Panc1 (cell line): ENCODE data around the gene GOLGA6L7. TPM values are rescaled to one million over a fixed set of nuclear protein-coding genes. Genes with fewer than 3 reads are reported as not detected.

Experiments used
- ATAC-seq: fragments of 200-7000 bp; cut with Tn5 transposase; 2 replicates; pipeline ENCODE4 v1.9.1; 2020; ENCODE audit warnings: mild to moderate bottlenecking, moderate library complexity
- BruUV-seq: library from RNA; stranded (reverse); fragments of 400-500 nt; replicated peaks from 2 replicates; lab custom pipeline; 2021; lab: Mats Ljungman, UMichigan
- CTCF ChIA-PET: fragments of 300-600 bp; sonication (Branson Sonifier 250); formaldehyde crosslinking; loops from one replicate; lab custom pipeline; 2022; ENCODE audit warnings: antibody characterized with exemption; lab: Charles Lee
- POLR2A ChIA-PET: fragments of 300-600 bp; sonication (Branson Sonifier 250); formaldehyde crosslinking; loops from one replicate; lab custom pipeline; 2022; ENCODE audit warnings: antibody characterized with exemption; lab: Charles Lee
- DNase-seq: peaks from one replicate; pipeline ENCODE4 v3.0.0-alpha.2; 2010; ENCODE audit warnings: low read depth, low spot score
- H3K27ac ChIP-seq: 2 replicates; pipeline ENCODE4 v1.5.1; 2011; ENCODE audit warnings: mild to moderate bottlenecking, low read length, inconsistent platforms
- H3K27me3 ChIP-seq: fragments of 200-500 bp; sonication (Bioruptor generic); 2 replicates; pipeline ENCODE4 v1.6.0; 2014; ENCODE audit warnings: low read length, inconsistent platforms; ENCODE audit not compliant: control insufficient read depth, insufficient read depth
- H3K36me3 ChIP-seq: fragments of 200-500 bp; sonication (Bioruptor generic); 2 replicates; pipeline ENCODE4 v1.5.1; 2014; ENCODE audit warnings: inconsistent platforms, mild to moderate bottlenecking, low read length, moderate library complexity; ENCODE audit not compliant: control insufficient read depth, insufficient read depth
- H3K4me1 ChIP-seq: 2 replicates; pipeline ENCODE4 v1.5.1; 2011; ENCODE audit warnings: inconsistent platforms, mild to moderate bottlenecking, low read length, moderate library complexity; ENCODE audit not compliant: control insufficient read depth, insufficient read depth
- H3K4me3 ChIP-seq, 2 experiments: 2 replicates each; pipeline ENCODE4 v1.5.1; 2011 to 2012; ENCODE audit warnings: low read depth in 2 of 2, low read length in 2 of 2, mild to moderate bottlenecking in 2 of 2, inconsistent platforms in 1 of 2, moderate library complexity in 1 of 2
- H3K9me3 ChIP-seq: fragments of 200-500 bp; sonication (Bioruptor generic); 2 replicates; pipeline ENCODE4 v1.5.1; 2014; ENCODE audit warnings: low read depth, mild to moderate bottlenecking, inconsistent platforms, low read length, moderate library complexity; ENCODE audit not compliant: control insufficient read depth, insufficient read depth
- CTCF ChIP-seq: fragments of 450-650 bp; IDR thresholded peaks from 2 replicates; pipeline ENCODE4 v1.5.1; 2017; ENCODE audit warnings: mild to moderate bottlenecking
- POLR2AphosphoS5 ChIP-seq: IDR thresholded peaks from 2 replicates; pipeline ENCODE4 v1.6.1; 2012; ENCODE audit warnings: mild to moderate bottlenecking, low read depth, low read length, moderate library complexity
- REST ChIP-seq, 2 experiments: IDR thresholded peaks; 2 replicates each; pipeline ENCODE4 v1.6.1; 2011 to 2012; ENCODE audit warnings: low read depth in 2 of 2, control low read depth in 1 of 2, low read length in 1 of 2, mild to moderate bottlenecking in 1 of 2, moderate library complexity in 1 of 2; ENCODE audit not compliant: insufficient read depth in 1 of 2
- SIN3A ChIP-seq: IDR thresholded peaks from 2 replicates; pipeline ENCODE4 v1.6.1; 2012; ENCODE audit warnings: low read depth, mild to moderate bottlenecking, low read length, moderate library complexity, borderline replicate concordance; ENCODE audit not compliant: insufficient read depth
- TCF7L2 ChIP-seq: IDR thresholded peaks from 2 replicates; pipeline ENCODE4 v1.6.1; 2011; ENCODE audit warnings: mild to moderate bottlenecking, low read depth, low read length, inconsistent platforms
- in situ Hi-C: cut with HindIII; loops from 2 replicates; pipeline ENCODE4 v1.10.0; 2016; ENCODE audit warnings: low sequenced_read_pairs, low pct_unique_long_range_greater_than_20kb
- intact Hi-C: fragments of 100-400 bp; cut with micrococcal nuclease; formaldehyde crosslinking; loops from one replicate; pipeline ENCODE4 v1.10.0; 2022; ENCODE audit not compliant: unreplicated experiment
- total RNA-seq: library from RNA; stranded (reverse); gene quantifications from one replicate; pipeline ENCODE4 v1.2.1, GENCODE V29; 2021; ENCODE audit not compliant: unreplicated experiment

The GOLGA6L7 gene
- total RNA-seq, 1 experiment from 2014 or later, result not detected

- DNase-seq (no peak), ATAC-seq (no peak)
- CTCF ChIA-PET, result no interaction called here
- intact Hi-C loops (no loop called here), in situ Hi-C loops (no loop called here)
- BruUV-seq, result no TSS peak
- no peak for TF ChIP-seq SIN3A
- TF ChIP-seq TCF7L2, result no peak
- TF ChIP-seq POLR2AphosphoS5, result no peak
- TF ChIP-seq REST (IDR thresholded peaks at IDR 0.05; ENCODE audit: insufficient read depth in 1 of 2, low read depth in 2 of 2, low read length in 1 of 2), result no peak
- no peak for TF ChIP-seq CTCF
- no peaks in the 10 kb centered on the region for H3K4me1 ChIP-seq
- no peak overlapping the region for H3K27ac ChIP-seq
- H3K27me3 ChIP-seq, result no peaks in the 10 kb centered on the region
- POLR2A ChIA-PET, result no interaction called here
- no peaks in the 10 kb centered on the region for H3K9me3 ChIP-seq
- no peak overlapping the region for H3K4me3 ChIP-seq
- no peaks in the 10 kb centered on the region for H3K36me3 ChIP-seq
These were observed 27.8 kb upstream of the GOLGA6L7 start for GRCh38 chr15:28876131-28876844.

- intact Hi-C loops, result no loop called here
- CTCF ChIA-PET, result no interaction called here
These were observed 27.1 kb upstream of the GOLGA6L7 start for GRCh38 chr15:28875461-28876000.

More at GRCh38 chr15:28875461-28876000, 27.1 kb upstream of the GOLGA6L7 start:
- Histone ChIP-seq H3K9me3 (no peaks in the 10 kb centered on the region), H3K27ac (no peak overlapping the region), H3K36me3 (no peaks in the 10 kb centered on the region), H3K27me3 (no peaks in the 10 kb centered on the region), H3K4me3 (no peak overlapping the region), H3K4me1 (no peaks in the 10 kb centered on the region)
- in situ Hi-C loops, result no loop called here
- ATAC-seq, result no peak
- BruUV-seq, result no TSS peak
- POLR2A ChIA-PET, result no interaction called here
- no peak for TF ChIP-seq CTCF
- no peak for TF ChIP-seq REST (IDR thresholded peaks at IDR 0.05; ENCODE audit: insufficient read depth in 1 of 2, low read depth in 2 of 2, low read length in 1 of 2)
- no peak for TF ChIP-seq TCF7L2
- no peak for TF ChIP-seq POLR2AphosphoS5
- TF ChIP-seq SIN3A, result no peak
- DNase-seq, result no peak
